ENCODE results near the gene DCC.

The DCC gene

GRCh38 chr18:52596748-52597435 lies 256.9 kb downstream of the DCC start:
- H3K4me1 Mint-ChIP-seq = no peaks in the 10 kb centered on the region
- H3K9me3 Mint-ChIP-seq = peaks cover 5 to 9% of the 10 kb centered on the region in 2 donors
- no peak overlapping the region for H3K4me3 Mint-ChIP-seq
- ATAC-seq (replicated peaks) (no peak), DNase-seq (no peak)
- no peak overlapping the region for H3K27ac Mint-ChIP-seq
- no peaks in the 10 kb centered on the region for H3K36me3 Mint-ChIP-seq
- H3K27me3 Mint-ChIP-seq = no peaks in the 10 kb centered on the region

- Mint-ChIP-seq H3K27me3 (no peaks in the 10 kb centered on the region), H3K4me1 (no peaks in the 10 kb centered on the region), H3K4me3 (no peak overlapping the region), H3K27ac (no peak overlapping the region), H3K36me3 (no peaks in the 10 kb centered on the region), H3K9me3 (peaks cover 5 to 9% of the 10 kb centered on the region in 2 donors)
- DNase-seq = no peak
- ATAC-seq (replicated peaks) = no peak
Measured at GRCh38 chr18:52598921-52599320, 258.9 kb downstream of the DCC start.

- H3K27me3 Mint-ChIP-seq = no peaks in the 10 kb centered on the region
- peaks cover 1 to 5% of the 10 kb centered on the region in 2 donors for H3K9me3 Mint-ChIP-seq
- H3K4me3 Mint-ChIP-seq = no peak overlapping the region
- no peaks in the 10 kb centered on the region for H3K4me1 Mint-ChIP-seq
- ATAC-seq (replicated peaks) (no peak), DNase-seq (no peak)
- H3K36me3 Mint-ChIP-seq = no peaks in the 10 kb centered on the region
- no peak overlapping the region for H3K27ac Mint-ChIP-seq
Measured at GRCh38 chr18:52602820-52603219, 262.8 kb downstream of the DCC start.

GRCh38 chr18:52605345-52605744 lies 265.3 kb downstream of the DCC start:
- Mint-ChIP-seq H3K36me3 (no peaks in the 10 kb centered on the region), H3K4me3 (no peak overlapping the region), H3K4me1 (no peaks in the 10 kb centered on the region), H3K27ac (no peak overlapping the region), H3K9me3 (no peaks in the 10 kb centered on the region), H3K27me3 (no peaks in the 10 kb centered on the region)
- ATAC-seq (replicated peaks) (no peak), DNase-seq (no peak)

- Mint-ChIP-seq H3K27me3 (no peaks in the 10 kb centered on the region), H3K36me3 (no peaks in the 10 kb centered on the region), H3K4me3 (no peak overlapping the region), H3K4me1 (no peaks in the 10 kb centered on the region), H3K27ac (no peak overlapping the region), H3K9me3 (no peaks in the 10 kb centered on the region)
- DNase-seq (no peak), ATAC-seq (replicated peaks) (no peak)
Measured at GRCh38 chr18:52607985-52608384, 268.0 kb downstream of the DCC start.

GRCh38 chr18:52610451-52611115 lies 270.6 kb downstream of the DCC start:
- Mint-ChIP-seq H3K4me1 (no peaks in the 10 kb centered on the region), H3K27ac (no peak overlapping the region), H3K36me3 (no peaks in the 10 kb centered on the region), H3K9me3 (no peaks in the 10 kb centered on the region), H3K4me3 (no peak overlapping the region), H3K27me3 (no peaks in the 10 kb centered on the region)
- no peak for DNase-seq
- ATAC-seq (replicated peaks) = no peak

GRCh38 chr18:52612406-52612805 lies 272.4 kb downstream of the DCC start:
- H3K4me3 Mint-ChIP-seq = no peak overlapping the region
- no peaks in the 10 kb centered on the region for H3K4me1 Mint-ChIP-seq
- DNase-seq (no peak), ATAC-seq (replicated peaks) (no peak)
- no peaks in the 10 kb centered on the region for H3K27me3 Mint-ChIP-seq
- H3K27ac Mint-ChIP-seq = no peak overlapping the region
- H3K36me3 Mint-ChIP-seq = no peaks in the 10 kb centered on the region
- no peaks in the 10 kb centered on the region for H3K9me3 Mint-ChIP-seq

GRCh38 chr18:52615321-52615720 lies 275.3 kb downstream of the DCC start:
- Mint-ChIP-seq H3K36me3 (no peaks in the 10 kb centered on the region), H3K9me3 (no peaks in the 10 kb centered on the region), H3K27me3 (no peaks in the 10 kb centered on the region), H3K27ac (no peak overlapping the region), H3K4me1 (no peaks in the 10 kb centered on the region), H3K4me3 (no peak overlapping the region)
- ATAC-seq (replicated peaks) = no peak
- DNase-seq = no peak

- Mint-ChIP-seq H3K4me3 (no peak overlapping the region), H3K4me1 (no peaks in the 10 kb centered on the region), H3K9me3 (no peaks in the 10 kb centered on the region), H3K27ac (no peak overlapping the region), H3K36me3 (no peaks in the 10 kb centered on the region), H3K27me3 (no peaks in the 10 kb centered on the region)
- ATAC-seq (replicated peaks) (peak; percentile 62 to 63), DNase-seq (no peak)
Measured at GRCh38 chr18:52615943-52616342, 275.9 kb downstream of the DCC start.

- Mint-ChIP-seq H3K27ac (no peak overlapping the region), H3K9me3 (peaks cover 0 to 4% of the 10 kb centered on the region in 2 donors), H3K4me3 (no peak overlapping the region), H3K27me3 (no peaks in the 10 kb centered on the region), H3K4me1 (no peaks in the 10 kb centered on the region), H3K36me3 (no peaks in the 10 kb centered on the region)
- ATAC-seq (replicated peaks) (no peak), DNase-seq (no peak)
Measured at GRCh38 chr18:52617931-52618330, 277.9 kb downstream of the DCC start.

- Mint-ChIP-seq H3K36me3 (no peaks in the 10 kb centered on the region), H3K27ac (no peak overlapping the region), H3K4me1 (no peaks in the 10 kb centered on the region), H3K9me3 (peaks cover 0 to 4% of the 10 kb centered on the region in 2 donors), H3K4me3 (no peak overlapping the region), H3K27me3 (no peaks in the 10 kb centered on the region)
- DNase-seq = no peak
- no peak for ATAC-seq (replicated peaks)
Measured at GRCh38 chr18:52620926-52621439, 281.0 kb downstream of the DCC start.

- H3K27me3 Mint-ChIP-seq = no peaks in the 10 kb centered on the region
Measured at GRCh38 chr18:52624702-52625101, 284.7 kb downstream of the DCC start.

GRCh38 chr18:52636536-52636935 lies 296.5 kb downstream of the DCC start:
- no peak for ATAC-seq (replicated peaks)
- no peak overlapping the region for H3K4me3 Mint-ChIP-seq

More at GRCh38 chr18:52624702-52625101, 284.7 kb downstream of the DCC start:
- no peak overlapping the region for H3K4me3 Mint-ChIP-seq
- DNase-seq (no peak), ATAC-seq (replicated peaks) (no peak)
- H3K4me1 Mint-ChIP-seq = no peaks in the 10 kb centered on the region
- no peaks in the 10 kb centered on the region for H3K36me3 Mint-ChIP-seq
- no peak overlapping the region for H3K27ac Mint-ChIP-seq
- H3K9me3 Mint-ChIP-seq = peaks cover 0 to 4% of the 10 kb centered on the region in 2 donors

GRCh38 chr18:52648201-52648600 lies 308.2 kb downstream of the DCC start:
- H3K27ac Mint-ChIP-seq = no peak overlapping the region
- peaks cover 2 to 4% of the 10 kb centered on the region in 2 donors for H3K9me3 Mint-ChIP-seq
- H3K4me3 Mint-ChIP-seq = no peak overlapping the region
- DNase-seq (no peak), ATAC-seq (replicated peaks) (no peak)
- H3K4me1 Mint-ChIP-seq = no peaks in the 10 kb centered on the region
- H3K36me3 Mint-ChIP-seq = no peaks in the 10 kb centered on the region
- H3K27me3 Mint-ChIP-seq = no peaks in the 10 kb centered on the region

More at GRCh38 chr18:52636536-52636935, 296.5 kb downstream of the DCC start:
- no peaks in the 10 kb centered on the region for H3K36me3 Mint-ChIP-seq
- no peak for DNase-seq
- H3K27ac Mint-ChIP-seq = no peak overlapping the region
- H3K4me1 Mint-ChIP-seq = no peaks in the 10 kb centered on the region
- no peaks in the 10 kb centered on the region for H3K27me3 Mint-ChIP-seq
- H3K9me3 Mint-ChIP-seq = peaks cover under 1 to 10% of the 10 kb centered on the region in 2 donors

- DNase-seq (no peak), ATAC-seq (replicated peaks) (no peak)
- Mint-ChIP-seq H3K36me3 (no peaks in the 10 kb centered on the region), H3K4me1 (no peaks in the 10 kb centered on the region), H3K27ac (no peak overlapping the region), H3K9me3 (peaks cover 0 to 3% of the 10 kb centered on the region in 2 donors), H3K4me3 (no peak overlapping the region), H3K27me3 (no peaks in the 10 kb centered on the region)
Measured at GRCh38 chr18:52652391-52652790, 312.4 kb downstream of the DCC start.

All from stimulated activated naive B cell treated with anti-CD40 and anti-IgM and Interleukin-4, amounts not matched to agents 10 μg/mL and 1 μg/mL and 100 μg/mL, for 72 hours (primary cell).